Femur (tissue), 1 donor: ENCODE data around the gene KCNG1.
A peak's percentile ranks its signal among the peaks of the same experiment; 100 is the strongest.
"Not testable (repeated sequence)": the region's sequence is repeated elsewhere in the genome, so short reads cannot be mapped to it uniquely, and the experiment has no call there.

Source experiments
- DNase-seq: peaks from one replicate; pipeline ENCODE4 v3.0.0-alpha.2; 2017

The KCNG1 gene

GRCh38 chr20:51022803-51023616, at the start of gene KCNG1:
Gene KCNG1 (minus strand): TSS chr20:51023107. CDS start chr20:51010338, 12,769 bp downstream.
- peak; percentile 82 for DNase-seq

DNA sequence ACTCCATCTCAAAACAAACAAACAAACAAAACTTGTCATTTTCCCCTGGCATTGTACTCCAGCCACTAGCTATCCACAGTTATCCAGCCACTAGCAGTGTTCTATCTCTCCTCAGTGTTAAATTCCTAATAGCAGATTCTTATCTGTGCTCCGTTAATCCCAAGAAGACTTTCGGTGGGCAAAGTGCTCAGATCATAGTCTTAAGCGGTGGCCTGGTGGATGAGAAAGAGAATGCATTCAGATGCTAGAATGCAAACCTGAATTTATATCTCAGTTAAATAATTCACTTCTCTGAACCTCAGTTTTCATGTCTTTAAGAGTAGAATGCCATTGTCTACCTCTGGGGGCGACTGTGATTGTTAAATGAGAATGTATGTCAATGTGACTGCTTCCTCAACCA, 47.7 kb upstream of the KCNG1 start:
- DNase-seq = no peak

GRCh38 chr20:51067792-51068191, 44.9 kb upstream of the KCNG1 start:
- no peak for DNase-seq

GRCh38 chr20:51065615-51066014, 42.7 kb upstream of the KCNG1 start:
- no peak for DNase-seq

- DNase-seq = no peak
Observed at GRCh38 chr20:51064137-51064536, 41.2 kb upstream of the KCNG1 start.

GRCh38 chr20:51062065-51062464, 39.2 kb upstream of the KCNG1 start:
- DNase-seq = no peak

- no peak for DNase-seq
Observed at GRCh38 chr20:51061418-51062045, 38.6 kb upstream of the KCNG1 start.

- no peak for DNase-seq
Observed at GRCh38 chr20:51060301-51060700, 37.4 kb upstream of the KCNG1 start.

DNA sequence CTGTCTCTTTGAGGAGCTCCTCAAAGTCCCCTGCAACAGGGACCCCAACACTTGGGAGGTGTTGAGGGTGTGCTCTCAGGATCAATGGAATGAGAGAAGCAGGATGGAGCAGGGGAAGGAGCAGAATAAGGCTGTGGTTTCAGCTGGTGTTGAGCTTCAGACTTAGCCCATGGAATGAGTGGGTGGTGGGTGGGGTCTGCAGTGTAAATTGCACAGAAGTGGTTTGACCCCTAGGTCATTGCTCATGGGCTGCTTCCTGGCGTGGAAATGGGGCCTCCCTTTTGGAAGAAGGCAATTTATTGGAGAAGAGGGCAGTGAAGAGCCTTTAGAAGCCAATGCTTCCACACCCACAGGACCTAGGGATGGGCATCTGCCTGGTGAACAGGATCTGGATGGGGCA, 37.0 kb upstream of the KCNG1 start:
- no peak for DNase-seq

DNA sequence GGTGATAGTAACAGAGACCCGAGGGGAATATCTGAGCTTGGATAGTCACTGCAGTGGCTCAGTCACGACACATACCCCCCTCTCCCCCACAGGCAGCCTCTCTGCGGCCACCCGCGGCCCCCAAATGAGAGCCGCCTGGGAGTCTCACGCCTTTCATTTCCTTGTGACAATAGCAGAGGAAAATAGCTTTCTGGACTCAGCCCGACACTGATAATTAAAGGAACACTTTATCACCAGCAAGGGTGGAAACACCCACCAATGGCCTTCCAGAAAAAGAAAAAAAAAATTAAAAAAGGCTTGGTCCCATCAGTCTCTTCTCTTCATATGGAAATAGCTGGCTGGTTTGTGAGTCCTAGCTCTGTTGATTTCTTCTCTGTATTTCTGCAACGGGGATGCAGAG, 35.1 kb upstream of the KCNG1 start:
- no peak for DNase-seq

- no peak for DNase-seq
Observed at GRCh38 chr20:51054233-51054632, 31.3 kb upstream of the KCNG1 start.

- no peak for DNase-seq
Observed at GRCh38 chr20:51050531-51051075, 27.7 kb upstream of the KCNG1 start.

DNA sequence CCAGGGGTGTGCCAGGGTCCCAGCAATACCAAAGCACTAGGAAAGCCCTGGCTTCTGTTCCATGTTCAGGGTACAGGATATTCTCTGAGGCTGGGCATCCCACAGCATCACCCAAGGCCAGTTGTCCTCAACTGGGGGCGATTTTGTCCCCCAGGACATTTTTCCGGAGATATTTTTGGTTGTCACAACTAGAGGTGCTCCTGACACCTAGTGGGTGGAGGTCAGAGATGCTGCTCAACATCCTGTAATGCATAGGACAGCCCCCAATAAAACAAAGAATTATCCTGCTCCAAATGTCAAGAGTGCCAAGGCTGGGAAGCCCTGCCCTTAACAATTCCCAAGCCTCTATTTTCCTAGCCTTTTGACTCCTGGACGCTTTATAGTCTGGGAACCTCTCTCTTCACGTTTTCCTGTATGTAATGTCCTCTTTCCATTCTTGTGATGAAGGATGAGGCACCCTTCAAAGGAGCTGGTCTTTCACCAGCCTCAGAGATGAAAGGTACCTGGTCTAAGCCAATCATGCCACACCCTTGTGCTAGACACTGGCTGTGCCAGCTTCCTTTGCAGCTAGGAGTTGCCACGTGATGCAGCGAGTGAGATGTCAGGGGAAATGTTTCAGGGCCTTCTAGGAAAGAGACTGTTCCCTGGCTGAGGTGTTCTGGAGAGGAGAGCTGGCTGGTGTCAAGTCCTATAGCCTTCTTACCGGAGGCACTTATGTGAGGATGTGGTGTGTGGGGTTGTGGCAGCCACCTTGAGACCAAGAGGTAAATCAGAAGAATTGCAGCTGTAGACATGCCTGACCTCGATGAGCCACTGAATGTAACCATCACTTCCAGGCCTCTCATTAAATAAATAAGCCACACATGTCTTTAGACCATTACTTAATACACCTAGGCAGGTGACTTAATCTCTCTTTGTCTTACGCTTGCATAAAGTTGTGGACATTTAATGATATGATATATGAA, 23.4 kb upstream of the KCNG1 start:
- no peak for DNase-seq

DNA sequence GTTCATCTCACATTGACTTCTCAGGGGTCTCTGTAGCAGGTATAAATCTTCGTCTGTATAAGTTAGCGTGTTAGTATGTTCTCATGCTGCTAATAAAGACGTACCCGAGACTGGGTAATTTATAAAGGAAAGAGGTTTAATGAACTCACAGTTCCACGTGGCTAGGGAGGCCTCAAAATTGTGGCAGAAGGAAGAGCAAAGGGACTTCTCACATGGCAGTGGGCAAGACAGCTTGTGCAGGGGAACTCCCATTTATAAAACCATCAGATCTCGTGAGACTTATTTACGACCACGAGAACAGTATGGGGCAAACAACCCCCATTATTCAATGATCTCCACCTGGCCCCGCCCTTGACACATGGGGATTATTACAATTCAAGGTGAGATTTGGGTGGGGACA, 22.6 kb upstream of the KCNG1 start:
- DNase-seq = not testable (repeated sequence)

GRCh38 chr20:51044796-51045195, 21.9 kb upstream of the KCNG1 start:
- DNase-seq = no peak

DNA sequence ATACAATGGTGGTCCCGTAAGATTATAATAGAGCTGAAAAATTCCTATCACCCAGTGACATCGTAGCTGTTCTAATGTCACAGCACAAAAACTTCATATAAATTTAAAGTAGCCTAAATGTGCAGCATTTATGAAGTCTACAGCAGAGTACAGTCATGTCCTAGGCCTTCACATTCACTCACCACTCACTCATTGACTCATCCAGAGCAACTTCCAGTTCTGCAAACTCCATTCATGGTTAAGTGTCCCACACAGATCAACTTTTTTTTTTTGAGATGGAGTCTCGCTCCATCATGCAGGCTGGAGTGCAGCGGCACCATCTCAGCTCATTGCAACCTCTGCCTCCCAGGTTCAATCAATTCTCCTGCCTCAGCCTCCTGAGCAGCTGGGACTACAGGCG, 20.9 kb upstream of the KCNG1 start:
- DNase-seq = no peak

DNA sequence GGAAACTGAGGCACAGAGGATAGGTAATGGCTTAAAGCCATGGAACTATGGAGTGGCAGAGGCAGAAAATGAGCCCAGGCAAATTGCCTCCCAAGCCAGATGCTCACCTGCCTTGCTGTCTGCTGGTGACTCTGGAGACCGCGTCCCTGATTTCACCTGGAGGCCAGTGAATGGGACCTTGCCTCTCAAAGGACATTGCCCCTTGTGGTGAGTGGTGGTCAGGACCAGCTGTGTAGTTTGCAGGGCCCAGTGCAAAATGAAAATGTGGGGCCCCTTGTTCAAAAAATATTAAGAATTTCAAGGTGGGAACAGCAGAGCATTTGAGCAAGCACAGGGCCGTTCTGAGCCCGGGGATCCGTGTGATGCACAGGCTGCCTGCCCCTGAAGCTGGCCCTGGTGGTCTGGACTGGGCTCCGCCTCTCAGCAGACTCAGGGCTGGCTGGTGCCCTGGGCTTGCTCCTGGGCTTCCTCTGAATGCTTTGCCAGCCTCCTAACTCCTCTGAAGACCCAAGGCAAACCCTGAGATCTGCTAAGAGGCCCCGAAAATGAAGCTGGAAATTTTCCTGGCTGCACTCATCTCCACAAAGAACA, 19.8 kb upstream of the KCNG1 start:
- DNase-seq = no peak

DNA sequence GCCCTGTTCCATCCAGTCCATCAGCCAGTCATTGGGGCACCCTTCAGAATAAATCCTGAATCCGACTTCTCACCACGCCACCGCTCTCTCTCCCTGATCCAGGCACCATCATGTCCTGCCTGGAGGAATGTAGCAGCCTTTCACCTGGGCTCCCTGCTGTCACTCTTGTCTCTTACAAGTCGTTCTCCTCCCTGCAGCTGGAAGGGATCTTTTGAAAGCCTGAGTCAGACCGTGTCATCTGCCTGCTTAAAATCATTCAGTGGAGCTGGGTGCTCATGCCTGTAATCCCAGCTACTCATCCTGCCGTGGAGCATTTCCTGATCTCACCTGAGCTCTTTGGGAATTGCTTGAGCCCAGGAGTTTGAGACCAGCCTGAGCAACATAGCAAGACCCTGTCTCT, 19.2 kb upstream of the KCNG1 start:
- DNase-seq = no peak

DNA sequence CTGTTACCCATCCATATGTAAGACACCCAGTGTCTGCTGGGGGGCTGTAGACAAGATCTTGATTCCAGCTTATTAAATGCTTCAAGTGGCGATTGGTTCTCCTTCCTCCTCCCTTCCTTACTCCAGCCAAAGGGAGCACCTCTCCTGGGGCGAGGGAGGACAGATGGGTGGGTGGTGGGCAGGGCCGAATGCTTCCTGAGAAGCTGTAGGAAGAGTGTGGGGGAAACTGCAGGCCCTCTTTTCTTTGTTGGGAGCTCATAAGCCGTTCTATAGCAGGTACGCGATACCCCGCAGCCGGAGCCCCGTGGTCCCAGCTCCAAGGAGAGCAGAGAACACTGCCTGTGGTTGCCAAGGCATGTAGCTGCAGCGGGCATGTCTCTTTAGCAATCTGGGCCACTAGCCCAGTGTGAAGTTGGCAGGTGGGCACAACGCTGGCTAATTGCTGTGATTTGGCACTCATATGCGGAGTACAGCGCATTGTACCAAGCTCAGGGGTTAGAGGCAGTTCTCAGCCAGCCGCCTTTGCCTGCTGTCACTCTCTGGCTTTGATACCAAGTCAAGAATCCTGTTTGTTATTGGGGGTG, 14.7 kb upstream of the KCNG1 start:
- no peak for DNase-seq

DNA sequence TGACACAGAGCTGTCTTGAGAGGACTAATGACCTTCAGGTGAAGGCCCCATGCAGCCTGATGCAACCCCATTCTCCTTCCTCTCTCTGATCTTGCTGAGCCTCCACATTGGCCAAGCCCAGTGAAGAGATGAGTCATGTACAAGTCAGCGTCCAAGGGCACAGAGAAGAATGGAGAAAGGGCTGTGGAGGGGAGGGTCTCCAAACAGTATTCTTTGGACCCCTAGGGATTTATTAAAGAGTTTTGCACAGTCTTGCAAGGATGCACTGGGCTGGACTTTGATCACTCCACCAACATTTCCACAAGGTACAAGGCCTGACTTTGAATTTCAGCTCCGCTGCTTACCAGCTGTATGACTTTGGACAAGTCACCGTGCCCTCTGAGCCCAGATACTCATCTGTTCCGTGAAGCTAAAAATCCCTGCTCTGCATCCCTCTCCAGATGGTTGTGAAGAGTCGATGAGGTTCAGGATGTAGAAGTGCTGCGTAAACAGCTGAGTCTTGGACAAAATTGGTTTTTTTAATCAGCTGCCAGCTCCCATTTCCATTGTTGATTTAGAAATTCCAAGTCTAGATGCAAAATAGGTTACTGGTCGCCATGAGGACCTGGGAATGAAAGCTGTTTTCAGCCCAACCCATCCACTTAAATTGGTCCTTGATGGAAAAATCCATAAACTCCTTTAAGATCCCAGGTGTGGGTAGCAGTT, 14.1 kb upstream of the KCNG1 start:
- DNase-seq = no peak

DNA sequence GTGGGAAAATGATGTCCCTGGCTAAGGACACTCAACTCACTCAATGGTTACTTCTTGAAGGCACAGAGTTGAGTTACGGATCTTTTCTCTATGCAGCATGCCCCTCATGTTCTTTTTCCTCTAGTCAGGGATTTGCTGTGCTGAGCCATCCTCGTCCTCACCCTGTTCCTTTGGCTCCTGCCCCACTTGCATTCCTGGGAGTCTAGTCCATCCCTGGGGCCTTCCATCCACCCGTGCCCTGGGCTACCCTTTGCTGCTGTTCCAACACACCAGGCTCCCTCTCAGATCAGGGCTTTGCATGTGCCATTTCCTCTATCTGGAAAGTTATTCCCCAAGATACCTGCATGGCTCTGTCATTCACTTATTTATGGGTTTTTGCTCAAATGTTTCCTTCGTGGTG, 13.3 kb upstream of the KCNG1 start:
- no peak for DNase-seq
